HCT116 (cell line): ENCODE measurements around the gene KLF2. TPM values are rescaled to one million over a fixed set of nuclear protein-coding genes. Genes with fewer than 3 reads are reported as not detected.

Experiments used
- ATAC-seq: fragments of 200-7000 bp; cut with Tn5 transposase; 2 replicates; pipeline ENCODE4 v1.9.1; 2020; ENCODE audit warnings: mild to moderate bottlenecking, moderate library complexity
- BruUV-seq: library from RNA; stranded (reverse); fragments of 400-500 nt; replicated peaks from 2 replicates; lab custom pipeline; 2021; lab: Mats Ljungman, UMichigan
- CTCF ChIA-PET: fragments of 300-600 bp; sonication (Branson Sonifier 250); formaldehyde crosslinking; loops from one replicate; lab custom pipeline; 2021; ENCODE audit warnings: antibody characterized with exemption; lab: Charles Lee
- POLR2A ChIA-PET: fragments of 300-600, 350-600 bp; sonication (Branson Sonifier 250); formaldehyde crosslinking; loops from one replicate; lab custom pipeline; 2021; ENCODE audit warnings: antibody characterized with exemption; lab: Charles Lee
- RAD21 ChIA-PET, 2 experiments: fragments of 300-600 bp; sonication (Branson Sonifier 250); formaldehyde crosslinking; loops; one replicate each; lab custom pipeline; 2023; ENCODE audit warnings: low total read pairs in 2 of 2; ENCODE audit not compliant: uncharacterized antibody in 2 of 2, unreplicated experiment in 2 of 2, low non-redundant PET in 1 of 2; lab: Charles Lee
- DNase-seq: peaks from one replicate; pipeline ENCODE4 v3.0.0-alpha.2; 2010; ENCODE audit warnings: low read depth, low spot score
- H2AFZ ChIP-seq: fragments of 200-600 bp; shearing (Covaris generic), sonication (generic); 2 replicates; pipeline ENCODE4 v1.6.1; 2017; ENCODE audit warnings: low read depth, mixed run types, mixed read lengths, antibody characterized with exemption, low read length; ENCODE audit not compliant: poor library complexity, severe bottlenecking
- H3K27ac ChIP-seq: 2 replicates; pipeline ENCODE4 v1.5.1; 2012; ENCODE audit warnings: low read depth, low read length
- H3K27me3 ChIP-seq: fragments of 200-600 bp; sonication (generic); 2 replicates; pipeline ENCODE4 v1.6.1; 2016; ENCODE audit warnings: mixed run types, low read length, mixed read lengths; ENCODE audit not compliant: insufficient read depth
- H3K36me3 ChIP-seq, 2 experiments: fragments of 200-500 bp in 1 of 2; fragments of 200-600 bp in 1 of 2; sonication (Bioruptor generic) in 1 of 2; sonication (generic) in 1 of 2; 2 replicates each; pipeline versions ENCODE4 v1.5.1 to v1.6.1; 2014 to 2016; ENCODE audit warnings: low read length in 2 of 2, inconsistent platforms in 1 of 2, mixed read lengths in 1 of 2, mixed run types in 1 of 2; ENCODE audit not compliant: insufficient read depth in 2 of 2, control insufficient read depth in 1 of 2
- H3K4me1 ChIP-seq, 2 experiments: fragments of 200-600 bp in 1 of 2; sonication (generic) in 1 of 2; 2 replicates each; pipeline versions ENCODE4 v1.5.1 to v1.6.1; 2012 to 2017; ENCODE audit warnings: low read length in 2 of 2, inconsistent platforms in 1 of 2, mild to moderate bottlenecking in 1 of 2, mixed read lengths in 1 of 2, mixed run types in 1 of 2, moderate library complexity in 1 of 2; ENCODE audit not compliant: insufficient read depth in 2 of 2, control insufficient read depth in 1 of 2
- H3K4me2 ChIP-seq: fragments of 200-600 bp; sonication (generic); 2 replicates; pipeline ENCODE4 v1.6.1; 2017; ENCODE audit warnings: mixed run types, low read length, mixed read lengths
- H3K4me3 ChIP-seq, 2 experiments: fragments of 200-600 bp in 1 of 2; sonication (generic) in 1 of 2; replicated peaks in 1 of 2; 2 replicates each; pipeline ENCODE4 v1.5.1; 2011 to 2016; ENCODE audit warnings: low read length in 2 of 2, control low read depth in 1 of 2, low read depth in 1 of 2, mild to moderate bottlenecking in 1 of 2, mixed read lengths in 1 of 2, mixed run types in 1 of 2
- H3K79me2 ChIP-seq: fragments of 200-600 bp; sonication (generic); 2 replicates; pipeline ENCODE4 v1.6.1; 2017; ENCODE audit warnings: mild to moderate bottlenecking, mixed run types, low read length, moderate library complexity, mixed read lengths; ENCODE audit not compliant: insufficient read depth
- H3K9ac ChIP-seq: fragments of 200-600 bp; sonication (generic); 2 replicates; pipeline ENCODE4 v1.6.1; 2016; ENCODE audit warnings: low read length, mixed read lengths
- H3K9me2 ChIP-seq: fragments of 200-600 bp; sonication (generic), shearing (Covaris generic); 2 replicates; pipeline ENCODE4 v1.6.1; 2017; ENCODE audit warnings: mixed run types, mild to moderate bottlenecking, moderate library complexity; ENCODE audit not compliant: insufficient read depth
- H3K9me3 ChIP-seq, 2 experiments: fragments of 200-500 bp in 1 of 2; fragments of 200-600 bp in 1 of 2; sonication (Bioruptor generic) in 1 of 2; sonication (generic) in 1 of 2; 2 replicates each; pipeline ENCODE4 v1.6.1; 2014 to 2017; ENCODE audit warnings: low read length in 2 of 2, mixed read lengths in 2 of 2, inconsistent platforms in 1 of 2, low read depth in 1 of 2, mild to moderate bottlenecking in 1 of 2, mixed run types in 1 of 2, moderate library complexity in 1 of 2; ENCODE audit not compliant: control insufficient read depth in 1 of 2, insufficient read depth in 1 of 2
- H4K20me1 ChIP-seq: fragments of 200-600 bp; sonication (generic), shearing (Covaris generic); 2 replicates; pipeline ENCODE4 v1.6.1; 2017; ENCODE audit warnings: mixed run types, mild to moderate bottlenecking, moderate library complexity; ENCODE audit not compliant: insufficient read depth
- CBX3 ChIP-seq: IDR thresholded peaks from 2 replicates; pipeline ENCODE4 v1.6.1; 2012; ENCODE audit warnings: low read depth
- ELF1 ChIP-seq: IDR thresholded peaks from 2 replicates; pipeline ENCODE4 v1.6.1; 2012; ENCODE audit warnings: low read depth, borderline replicate concordance
- EZH2 ChIP-seq: fragments of 200-600 bp; sonication (generic); IDR thresholded peaks from 2 replicates; pipeline ENCODE4 v1.6.1; 2017; ENCODE audit warnings: antibody characterized with exemption, mixed run types
- EZH2phosphoT487 ChIP-seq: fragments of 200-600 bp; IDR thresholded peaks from 2 replicates; pipeline ENCODE4 v1.6.1; 2018; ENCODE audit warnings: antibody characterized with exemption, borderline replicate concordance
- POLR2AphosphoS5 ChIP-seq: IDR thresholded peaks from 2 replicates; pipeline ENCODE4 v1.6.1; 2011; ENCODE audit warnings: mild to moderate bottlenecking, low read depth, low read length, moderate library complexity
- RAD21 ChIP-seq: IDR thresholded peaks from 2 replicates; pipeline ENCODE4 v1.6.1; 2012; ENCODE audit warnings: low read depth, mild to moderate bottlenecking
- SP1 ChIP-seq: IDR thresholded peaks from 2 replicates; pipeline ENCODE4 v1.6.1; 2012; ENCODE audit warnings: low read depth
- YY1 ChIP-seq: IDR thresholded peaks from 2 replicates; pipeline ENCODE4 v1.6.1; 2011; ENCODE audit warnings: low read length, low read depth, moderate library complexity, mild to moderate bottlenecking; ENCODE audit not compliant: insufficient replicate concordance; ENCODE audit errors: extremely low read depth
- intact Hi-C: fragments of 100-400 bp; cut with micrococcal nuclease; formaldehyde crosslinking; loops from 2 replicates; pipeline ENCODE4 v1.10.0; 2022
- total RNA-seq: library from RNA; stranded (reverse); gene quantifications from one replicate; pipeline ENCODE4 v1.2.1, GENCODE V29; 2021; ENCODE audit not compliant: unreplicated experiment
- TF ChIP-seq, protein P1 (sequence below): IDR thresholded peaks from 2 replicates; pipeline ENCODE4 v1.6.1; 2012
- TF ChIP-seq, protein P2 (sequence below): IDR thresholded peaks from 2 replicates; pipeline ENCODE4 v1.6.1; 2012
- TF ChIP-seq, protein P3 (sequence below), 3 experiments: fragments of 200-600 bp in 1 of 3; sonication (generic) in 1 of 3; IDR thresholded peaks in 2 of 3; conservative IDR thresholded peaks in 1 of 3; 2 replicates each; pipeline ENCODE4 v1.5.1; 2012 to 2017; ENCODE audit warnings: low read depth in 2 of 3, low read length in 2 of 3, antibody characterized with exemption in 1 of 3, borderline replicate concordance in 1 of 3, control low read depth in 1 of 3, mild to moderate bottlenecking in 1 of 3, mixed read lengths in 1 of 3, mixed run types in 1 of 3, moderate library complexity in 1 of 3; ENCODE audit not compliant: insufficient read depth in 1 of 3
- TF ChIP-seq, protein P4 (sequence below): IDR thresholded peaks from 2 replicates; pipeline ENCODE4 v1.6.1; 2012; ENCODE audit warnings: low read depth

The KLF2 gene
- total RNA-seq, 1 experiment from 2014 or later: 39.4 TPM

DNA sequence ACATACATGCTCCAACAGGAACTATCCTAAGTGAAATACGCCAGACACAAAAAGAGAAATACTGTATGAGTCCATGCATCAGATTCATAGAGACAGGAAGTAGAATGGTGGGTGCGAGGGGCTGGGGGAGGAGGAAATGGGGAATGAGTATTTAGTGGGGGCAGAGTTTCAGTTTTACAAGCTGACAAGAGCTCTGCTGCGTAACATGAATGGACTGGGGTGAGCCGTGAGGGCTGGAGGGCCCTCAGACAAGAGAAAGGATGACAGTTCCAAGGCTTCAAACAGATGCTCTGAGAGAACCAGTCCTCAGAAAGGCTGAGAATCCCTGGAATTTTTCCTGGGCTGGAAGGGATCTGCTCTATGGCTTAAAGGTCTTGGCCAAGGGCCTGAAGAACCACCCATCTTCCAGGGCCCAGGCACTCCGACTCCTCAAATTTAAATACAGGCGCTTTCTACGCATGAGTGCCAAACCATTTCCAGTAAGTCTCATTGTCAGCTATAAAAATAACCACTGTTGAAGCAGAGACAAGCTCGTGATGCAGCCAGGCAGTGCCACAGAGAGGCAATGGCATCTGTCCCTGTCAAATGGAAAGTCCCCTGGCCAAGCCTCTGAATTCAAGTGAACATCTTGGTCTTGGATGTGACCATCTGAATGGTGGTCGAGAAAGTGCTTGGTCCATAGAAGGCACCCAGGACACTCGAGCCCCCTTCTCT lies 17.5 kb downstream of the KLF2 start:
- ChIA-PET CTCF (no interaction called here), POLR2A (no interaction called here), RAD21 (interaction anchor here in 1 of 2 experiments (0.7 kb wide), 1 partner anchor 669 kb away, joined by 3 read pairs; the partner anchor contains the start of gene CYP4F12)
- Histone ChIP-seq H3K4me3 (no peak overlapping the region), H4K20me1 (no peaks in the 10 kb centered on the region), H3K4me2 (no peak overlapping the region), H3K27ac (no peak overlapping the region), H3K79me2 (no peaks in the 10 kb centered on the region), H2AFZ (no peak overlapping the region), H3K27me3 (no peaks in the 10 kb centered on the region), H3K36me3 (no peaks in the 10 kb centered on the region), H3K9me2 (no peaks in the 10 kb centered on the region), H3K9me3 (no peaks in the 10 kb centered on the region), H3K4me1 (peaks cover 23 to 38% of the 10 kb centered on the region in 2 experiments), H3K9ac (no peak overlapping the region)
- no TSS peak for BruUV-seq
- intact Hi-C loops: no loop called here
- DNase-seq: no peak
- ATAC-seq: no peak
- no peak for TF ChIP-seq EZH2phosphoT487
- TF ChIP-seq, protein P1, sequence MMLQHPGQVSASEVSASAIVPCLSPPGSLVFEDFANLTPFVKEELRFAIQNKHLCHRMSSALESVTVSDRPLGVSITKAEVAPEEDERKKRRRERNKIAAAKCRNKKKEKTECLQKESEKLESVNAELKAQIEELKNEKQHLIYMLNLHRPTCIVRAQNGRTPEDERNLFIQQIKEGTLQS: no peak
- TF ChIP-seq, protein P2, sequence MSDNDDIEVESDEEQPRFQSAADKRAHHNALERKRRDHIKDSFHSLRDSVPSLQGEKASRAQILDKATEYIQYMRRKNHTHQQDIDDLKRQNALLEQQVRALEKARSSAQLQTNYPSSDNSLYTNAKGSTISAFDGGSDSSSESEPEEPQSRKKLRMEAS: no peak
- TF ChIP-seq, protein P3, sequence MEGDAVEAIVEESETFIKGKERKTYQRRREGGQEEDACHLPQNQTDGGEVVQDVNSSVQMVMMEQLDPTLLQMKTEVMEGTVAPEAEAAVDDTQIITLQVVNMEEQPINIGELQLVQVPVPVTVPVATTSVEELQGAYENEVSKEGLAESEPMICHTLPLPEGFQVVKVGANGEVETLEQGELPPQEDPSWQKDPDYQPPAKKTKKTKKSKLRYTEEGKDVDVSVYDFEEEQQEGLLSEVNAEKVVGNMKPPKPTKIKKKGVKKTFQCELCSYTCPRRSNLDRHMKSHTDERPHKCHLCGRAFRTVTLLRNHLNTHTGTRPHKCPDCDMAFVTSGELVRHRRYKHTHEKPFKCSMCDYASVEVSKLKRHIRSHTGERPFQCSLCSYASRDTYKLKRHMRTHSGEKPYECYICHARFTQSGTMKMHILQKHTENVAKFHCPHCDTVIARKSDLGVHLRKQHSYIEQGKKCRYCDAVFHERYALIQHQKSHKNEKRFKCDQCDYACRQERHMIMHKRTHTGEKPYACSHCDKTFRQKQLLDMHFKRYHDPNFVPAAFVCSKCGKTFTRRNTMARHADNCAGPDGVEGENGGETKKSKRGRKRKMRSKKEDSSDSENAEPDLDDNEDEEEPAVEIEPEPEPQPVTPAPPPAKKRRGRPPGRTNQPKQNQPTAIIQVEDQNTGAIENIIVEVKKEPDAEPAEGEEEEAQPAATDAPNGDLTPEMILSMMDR (IDR thresholded peaks at IDR 0.05 in 2 of 3, conservative IDR thresholded peaks at IDR 0.05 in 1 of 3; ENCODE audit: borderline replicate concordance in 1 of 3, insufficient read depth in 1 of 3, low read depth in 2 of 3, low read length in 2 of 3): no peak
- no peak for TF ChIP-seq RAD21

DNA sequence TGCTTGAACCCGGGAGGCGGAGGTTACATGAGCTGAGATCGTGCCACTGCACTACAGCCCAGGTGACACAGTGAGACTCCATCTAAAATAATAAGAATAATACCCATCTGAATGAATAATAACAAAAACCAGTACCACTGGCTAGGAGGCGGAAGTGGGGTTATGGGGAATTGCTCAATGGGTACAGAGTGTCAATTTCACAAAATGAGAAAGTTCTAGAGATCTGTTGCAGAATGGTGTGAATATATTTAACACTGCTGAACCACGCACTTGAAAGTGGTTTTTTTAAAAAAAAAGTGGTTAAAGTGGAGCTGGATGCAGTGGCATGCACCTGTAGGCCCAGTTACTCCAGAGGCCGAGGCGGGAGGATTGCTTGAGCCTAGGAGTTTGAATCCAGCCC lies 18.5 kb downstream of the KLF2 start:
- BruUV-seq: no TSS peak
- Histone ChIP-seq H3K4me2 (no peak overlapping the region), H3K79me2 (no peaks in the 10 kb centered on the region), H3K4me1 (peaks cover 19 to 29% of the 10 kb centered on the region in 2 experiments), H3K36me3 (no peaks in the 10 kb centered on the region), H2AFZ (no peak overlapping the region), H3K27ac (no peak overlapping the region), H3K9ac (no peak overlapping the region), H3K4me3 (no peak overlapping the region), H3K27me3 (no peaks in the 10 kb centered on the region), H3K9me2 (no peaks in the 10 kb centered on the region), H3K9me3 (no peaks in the 10 kb centered on the region), H4K20me1 (no peaks in the 10 kb centered on the region)
- no peak for ATAC-seq
- RAD21 ChIA-PET: no interaction called here
- POLR2A ChIA-PET: no interaction called here
- CTCF ChIA-PET: no interaction called here
- intact Hi-C loops: no loop called here
- no peak for DNase-seq
- TF ChIP-seq, protein P4, sequence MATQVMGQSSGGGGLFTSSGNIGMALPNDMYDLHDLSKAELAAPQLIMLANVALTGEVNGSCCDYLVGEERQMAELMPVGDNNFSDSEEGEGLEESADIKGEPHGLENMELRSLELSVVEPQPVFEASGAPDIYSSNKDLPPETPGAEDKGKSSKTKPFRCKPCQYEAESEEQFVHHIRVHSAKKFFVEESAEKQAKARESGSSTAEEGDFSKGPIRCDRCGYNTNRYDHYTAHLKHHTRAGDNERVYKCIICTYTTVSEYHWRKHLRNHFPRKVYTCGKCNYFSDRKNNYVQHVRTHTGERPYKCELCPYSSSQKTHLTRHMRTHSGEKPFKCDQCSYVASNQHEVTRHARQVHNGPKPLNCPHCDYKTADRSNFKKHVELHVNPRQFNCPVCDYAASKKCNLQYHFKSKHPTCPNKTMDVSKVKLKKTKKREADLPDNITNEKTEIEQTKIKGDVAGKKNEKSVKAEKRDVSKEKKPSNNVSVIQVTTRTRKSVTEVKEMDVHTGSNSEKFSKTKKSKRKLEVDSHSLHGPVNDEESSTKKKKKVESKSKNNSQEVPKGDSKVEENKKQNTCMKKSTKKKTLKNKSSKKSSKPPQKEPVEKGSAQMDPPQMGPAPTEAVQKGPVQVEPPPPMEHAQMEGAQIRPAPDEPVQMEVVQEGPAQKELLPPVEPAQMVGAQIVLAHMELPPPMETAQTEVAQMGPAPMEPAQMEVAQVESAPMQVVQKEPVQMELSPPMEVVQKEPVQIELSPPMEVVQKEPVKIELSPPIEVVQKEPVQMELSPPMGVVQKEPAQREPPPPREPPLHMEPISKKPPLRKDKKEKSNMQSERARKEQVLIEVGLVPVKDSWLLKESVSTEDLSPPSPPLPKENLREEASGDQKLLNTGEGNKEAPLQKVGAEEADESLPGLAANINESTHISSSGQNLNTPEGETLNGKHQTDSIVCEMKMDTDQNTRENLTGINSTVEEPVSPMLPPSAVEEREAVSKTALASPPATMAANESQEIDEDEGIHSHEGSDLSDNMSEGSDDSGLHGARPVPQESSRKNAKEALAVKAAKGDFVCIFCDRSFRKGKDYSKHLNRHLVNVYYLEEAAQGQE: no peak
- TF ChIP-seq CBX3 (no peak), POLR2AphosphoS5 (no peak), SP1 (no peak), ELF1 (no peak), YY1 (no peak), EZH2 (no peak)
